ENCODE results near the gene MPST.
A peak's percentile ranks its signal among the peaks of the same experiment; 100 is the strongest.

MPST gene

DNA sequence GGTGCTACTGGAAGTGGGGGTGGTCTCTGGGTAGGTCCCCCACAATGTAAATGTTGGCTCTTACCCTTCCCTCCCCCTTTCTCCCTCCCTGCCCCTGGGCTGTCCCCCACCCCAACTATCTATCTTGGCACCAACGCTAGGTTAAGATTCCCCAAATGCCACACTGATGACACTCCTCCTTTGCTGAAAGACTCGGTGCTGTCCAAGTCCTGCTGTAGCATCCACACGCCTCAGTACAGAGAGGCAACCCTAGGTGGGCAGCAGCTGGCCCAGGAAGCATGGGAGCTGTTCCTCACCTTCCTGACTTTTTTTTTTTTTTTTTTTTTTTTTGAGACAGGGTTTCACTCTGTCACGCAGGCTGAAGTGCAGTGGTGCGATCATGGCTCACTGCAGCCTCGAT lies 28.6 kb downstream of the MPST start:
- DNase-seq (ENCODE audit: insufficient read length, low spot score) = no peak
- no peak for FAIRE-seq
- TF ChIP-seq SPI1 (IDR thresholded peaks at IDR 0.05; ENCODE audit: low read depth, low read length) = no peak
- no peak for TF ChIP-seq POU2F2 (IDR thresholded peaks at IDR 0.05; ENCODE audit: low read depth, low read length)
- no peak for TF ChIP-seq POLR2AphosphoS5 (IDR thresholded peaks at IDR 0.05; ENCODE audit: low read depth, low read length)
- no peak for TF ChIP-seq POLR2A (IDR thresholded peaks at IDR 0.05; ENCODE audit: low read depth, low read length)
- TF ChIP-seq PAX5 (IDR thresholded peaks at IDR 0.05; ENCODE audit: insufficient read depth, low read length, severe bottlenecking) = no peak
- TF ChIP-seq TAF1 (IDR thresholded peaks at IDR 0.05; ENCODE audit: low read depth, low read length) = no peak

DNA sequence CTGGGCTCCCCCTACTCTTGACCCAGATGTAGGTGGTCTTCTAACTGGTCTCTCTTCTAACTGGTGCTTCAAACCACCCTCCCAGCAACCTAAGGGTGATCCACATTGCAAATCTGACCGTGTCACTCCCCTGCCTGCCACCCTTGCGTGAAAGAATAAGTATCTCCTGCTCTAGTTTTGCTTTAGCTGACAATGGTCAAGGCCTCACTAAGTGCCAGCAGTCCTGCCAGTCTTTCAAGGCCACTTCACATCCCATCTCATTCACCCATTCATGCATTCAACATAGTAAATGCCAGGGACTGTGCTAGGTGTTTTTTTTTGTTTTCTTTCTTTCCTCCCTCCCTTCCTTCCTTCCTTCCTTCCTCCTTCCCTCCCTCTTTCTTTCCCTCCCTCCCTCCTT lies 29.7 kb downstream of the MPST start:
- DNase-seq (ENCODE audit: insufficient read length, low spot score) = no peak
- no peak for FAIRE-seq
- no peak for TF ChIP-seq POU2F2 (IDR thresholded peaks at IDR 0.05; ENCODE audit: low read depth, low read length)
- TF ChIP-seq POLR2AphosphoS5 (IDR thresholded peaks at IDR 0.05; ENCODE audit: low read depth, low read length) = no peak
- TF ChIP-seq PAX5 (IDR thresholded peaks at IDR 0.05; ENCODE audit: insufficient read depth, low read length, severe bottlenecking) = no peak
- no peak for TF ChIP-seq SPI1 (IDR thresholded peaks at IDR 0.05; ENCODE audit: low read depth, low read length)
- no peak for TF ChIP-seq TAF1 (IDR thresholded peaks at IDR 0.05; ENCODE audit: low read depth, low read length)
- no peak for TF ChIP-seq POLR2A (IDR thresholded peaks at IDR 0.05; ENCODE audit: low read depth, low read length)

DNA sequence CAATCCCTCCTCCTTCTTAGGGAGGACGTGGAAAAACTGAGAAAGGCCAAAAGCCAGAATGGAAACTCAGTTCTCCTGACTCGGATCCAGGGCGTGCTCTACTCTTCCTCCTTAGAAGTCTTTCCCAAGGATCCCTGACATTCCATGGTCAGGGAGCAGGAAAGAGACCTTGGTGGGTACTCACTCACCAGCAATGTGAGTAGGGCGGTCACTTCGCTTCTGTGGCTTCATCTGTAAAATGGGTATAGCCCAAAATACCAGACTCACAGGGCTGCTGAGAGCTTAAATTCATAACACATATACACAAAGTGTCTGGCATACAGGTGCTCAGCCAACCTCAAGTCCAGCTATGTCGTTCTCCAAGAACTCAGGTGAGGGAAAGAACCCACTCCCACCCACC lies 31.4 kb downstream of the MPST start:
- peak; percentile 33 for FAIRE-seq
- TF ChIP-seq POLR2AphosphoS5 (IDR thresholded peaks at IDR 0.05; ENCODE audit: low read depth, low read length) (no peak), POLR2A (IDR thresholded peaks at IDR 0.05; ENCODE audit: low read depth, low read length) (no peak), POU2F2 (IDR thresholded peaks at IDR 0.05; ENCODE audit: low read depth, low read length) (no peak), TAF1 (IDR thresholded peaks at IDR 0.05; ENCODE audit: low read depth, low read length) (no peak), SPI1 (IDR thresholded peaks at IDR 0.05; ENCODE audit: low read depth, low read length) (no peak)
- DNase-seq (ENCODE audit: insufficient read length, low spot score) = no peak

DNA sequence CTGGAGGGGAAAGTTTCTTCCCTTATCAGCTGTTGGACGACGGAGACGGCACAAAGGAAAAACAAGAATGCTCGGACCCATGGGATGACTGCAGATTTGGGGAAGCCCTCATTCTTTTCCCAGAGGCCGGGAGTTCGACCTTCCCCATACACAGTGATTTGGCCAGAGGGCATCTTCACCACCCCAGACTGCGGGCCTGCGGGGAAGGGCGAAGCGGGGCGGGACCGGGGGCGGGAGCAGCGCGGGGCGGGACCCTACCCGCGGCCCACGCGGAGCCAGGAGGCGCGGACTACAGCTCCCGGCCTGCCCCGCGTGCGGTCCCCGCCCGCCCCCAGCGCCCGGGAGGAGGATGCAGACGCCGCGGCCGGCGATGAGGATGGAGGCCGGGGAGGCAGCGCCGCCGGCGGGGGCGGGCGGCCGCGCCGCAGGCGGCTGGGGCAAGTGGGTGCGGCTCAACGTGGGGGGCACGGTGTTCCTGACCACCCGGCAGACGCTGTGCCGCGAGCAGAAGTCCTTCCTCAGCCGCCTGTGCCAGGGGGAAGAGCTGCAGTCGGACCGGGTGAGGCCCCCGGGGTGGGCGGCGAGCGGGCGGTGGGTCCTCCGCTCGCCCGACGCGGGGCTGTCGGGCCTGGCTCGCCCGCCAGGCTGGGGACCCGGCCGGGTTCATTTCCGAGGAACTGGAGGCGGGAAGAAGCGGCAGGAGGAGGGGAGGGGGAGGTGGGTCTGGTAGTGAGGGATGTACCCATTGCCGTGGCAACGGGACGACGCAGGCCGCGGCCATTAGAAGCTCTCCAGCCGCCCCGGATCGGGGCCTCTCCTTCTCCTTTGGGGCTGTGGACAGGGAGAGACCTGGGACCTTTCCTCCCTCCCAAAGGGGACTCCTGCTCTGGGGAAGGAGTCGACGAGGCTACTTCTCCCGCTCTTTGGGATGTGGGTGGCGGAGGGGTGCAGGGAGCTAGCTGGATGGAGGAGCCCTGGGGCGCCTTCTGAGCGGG lies 32.1 kb downstream of the MPST start, which contains the start of gene KCTD17:
KCTD17 (plus strand) TSS at position 352 of the 995 bp plus-strand sequence; CDS start at position 371, 19 bp downstream.
- peak; percentile 90 for FAIRE-seq
- DNase-seq (ENCODE audit: insufficient read length, low spot score) = peak; percentile 99
- TF ChIP-seq POU2F2 (IDR thresholded peaks at IDR 0.05; ENCODE audit: low read depth, low read length) = no peak
- no peak for TF ChIP-seq SPI1 (IDR thresholded peaks at IDR 0.05; ENCODE audit: low read depth, low read length)
- TF ChIP-seq TAF1 (IDR thresholded peaks at IDR 0.05; ENCODE audit: low read depth, low read length) = no peak
- TF ChIP-seq POLR2AphosphoS5 (IDR thresholded peaks at IDR 0.05; ENCODE audit: low read depth, low read length) = no peak
- TF ChIP-seq POLR2A (IDR thresholded peaks at IDR 0.05; ENCODE audit: low read depth, low read length) = no peak
- no peak for TF ChIP-seq PAX5 (IDR thresholded peaks at IDR 0.05; ENCODE audit: insufficient read depth, low read length, severe bottlenecking)

DNA sequence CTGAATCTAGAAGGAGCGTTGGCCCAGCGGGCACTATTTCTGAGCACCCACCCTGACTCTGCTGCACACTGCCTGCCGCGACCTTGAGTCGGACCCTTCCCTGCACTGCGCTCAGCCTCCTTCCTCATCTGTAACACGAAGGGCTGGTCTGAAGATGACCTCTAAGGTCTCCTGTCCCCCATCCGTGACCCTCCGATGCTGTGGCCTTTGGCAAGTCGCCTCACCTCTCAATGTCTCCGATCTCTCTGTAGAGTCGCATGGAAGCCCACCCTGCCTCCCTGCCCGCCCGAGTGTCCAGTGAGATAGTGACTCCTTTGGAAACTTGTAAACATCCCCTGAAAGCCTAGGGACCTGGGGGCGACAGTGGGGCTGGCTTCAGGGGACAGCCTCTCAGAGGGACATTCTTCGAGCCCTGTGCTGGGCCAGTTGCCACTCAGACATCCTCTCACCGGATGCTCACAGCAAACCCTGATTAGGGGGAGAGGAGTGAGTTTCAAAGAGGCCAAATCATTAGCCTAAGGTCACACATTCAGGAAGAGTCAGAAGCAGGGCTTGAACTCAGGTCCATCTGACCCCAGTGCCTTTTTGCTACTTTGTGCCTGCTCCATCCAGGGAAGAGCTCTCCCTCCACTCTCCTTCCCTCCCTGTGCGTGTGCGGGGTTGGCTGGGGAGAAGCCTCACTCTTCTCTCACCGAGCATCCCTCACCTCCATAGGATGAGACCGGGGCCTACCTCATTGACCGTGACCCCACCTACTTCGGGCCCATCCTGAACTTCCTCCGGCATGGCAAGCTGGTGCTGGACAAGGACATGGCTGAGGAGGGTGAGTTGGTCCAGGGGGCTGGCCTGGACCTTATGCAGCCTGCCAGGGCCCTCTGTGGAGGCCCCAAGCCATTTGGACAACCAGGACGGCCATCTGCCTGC lies 33.1 kb downstream of the MPST start:
- no peak for TF ChIP-seq POLR2A (IDR thresholded peaks at IDR 0.05; ENCODE audit: low read depth, low read length)
- TF ChIP-seq POLR2AphosphoS5 (IDR thresholded peaks at IDR 0.05; ENCODE audit: low read depth, low read length) = no peak
- no peak for TF ChIP-seq TAF1 (IDR thresholded peaks at IDR 0.05; ENCODE audit: low read depth, low read length)
- TF ChIP-seq POU2F2 (IDR thresholded peaks at IDR 0.05; ENCODE audit: low read depth, low read length) = no peak
- no peak for TF ChIP-seq PAX5 (IDR thresholded peaks at IDR 0.05; ENCODE audit: insufficient read depth, low read length, severe bottlenecking)
- no peak for TF ChIP-seq SPI1 (IDR thresholded peaks at IDR 0.05; ENCODE audit: low read depth, low read length)
- FAIRE-seq (peak; percentile 61), DNase-seq (ENCODE audit: insufficient read length, low spot score) (no peak)

DNA sequence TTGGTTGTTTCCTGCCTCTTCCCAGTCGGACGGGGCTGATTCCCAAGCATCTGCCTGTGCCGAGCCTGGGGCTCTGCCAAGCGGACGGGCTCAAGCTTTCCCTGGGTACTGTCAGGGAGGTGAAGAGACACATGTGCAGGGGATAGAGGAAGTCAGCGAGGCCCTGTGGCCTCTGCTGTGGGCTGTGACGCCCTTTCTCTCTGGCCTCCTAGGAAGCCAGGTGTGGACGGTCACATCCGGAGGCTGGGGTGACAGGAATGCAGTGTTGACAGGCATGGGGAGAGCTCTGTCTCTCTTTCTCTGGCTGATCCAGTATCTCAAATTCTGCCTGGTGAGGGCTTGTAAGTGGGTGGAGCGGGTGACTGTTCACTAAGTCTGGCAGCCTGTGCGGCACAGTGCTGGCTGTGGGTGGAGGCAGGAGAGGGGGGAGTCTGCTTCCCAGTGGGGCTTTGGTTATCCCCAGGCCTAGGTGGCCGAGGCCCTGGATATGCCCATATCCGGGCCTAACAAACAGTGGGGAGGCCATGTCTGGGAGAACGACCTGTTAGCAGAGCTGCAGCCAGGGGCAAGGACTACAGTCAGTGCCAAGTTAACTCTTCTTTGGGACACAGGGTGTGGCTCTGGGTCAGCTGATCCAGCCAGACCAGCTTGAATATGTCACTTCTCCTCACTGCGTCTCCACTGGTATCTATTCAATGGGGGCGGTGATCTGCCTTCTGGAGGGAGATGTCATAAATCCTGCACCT lies 33.9 kb downstream of the MPST start:
- DNase-seq (ENCODE audit: insufficient read length, low spot score) = no peak
- no peak for FAIRE-seq
- TF ChIP-seq SPI1 (IDR thresholded peaks at IDR 0.05; ENCODE audit: low read depth, low read length) = no peak

DNA sequence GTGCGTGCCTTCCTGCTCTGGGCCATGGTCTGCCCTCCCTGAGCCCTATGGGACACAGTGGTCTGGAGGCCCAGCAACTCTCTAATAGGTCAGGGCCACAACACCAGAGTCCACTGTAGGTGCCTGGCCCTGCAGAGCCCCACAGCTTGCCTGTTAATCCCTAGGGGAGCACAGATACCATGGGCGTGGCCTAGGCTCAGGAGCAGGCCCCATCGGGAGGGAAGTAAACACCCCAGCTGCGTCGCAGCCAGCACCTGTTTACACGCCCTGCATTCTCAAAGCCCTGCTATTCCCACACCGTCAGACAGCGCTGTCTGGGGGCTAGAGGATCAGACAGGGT lies 34.5 kb downstream of the MPST start:
- FAIRE-seq (no peak), DNase-seq (ENCODE audit: insufficient read length, low spot score) (no peak)
- TF ChIP-seq PAX5 (IDR thresholded peaks at IDR 0.05; ENCODE audit: insufficient read depth, low read length, severe bottlenecking) (no peak), POU2F2 (IDR thresholded peaks at IDR 0.05; ENCODE audit: low read depth, low read length) (no peak), POLR2A (IDR thresholded peaks at IDR 0.05; ENCODE audit: low read depth, low read length) (no peak), SPI1 (IDR thresholded peaks at IDR 0.05; ENCODE audit: low read depth, low read length) (no peak), TAF1 (IDR thresholded peaks at IDR 0.05; ENCODE audit: low read depth, low read length) (no peak), POLR2AphosphoS5 (IDR thresholded peaks at IDR 0.05; ENCODE audit: low read depth, low read length) (no peak)

DNA sequence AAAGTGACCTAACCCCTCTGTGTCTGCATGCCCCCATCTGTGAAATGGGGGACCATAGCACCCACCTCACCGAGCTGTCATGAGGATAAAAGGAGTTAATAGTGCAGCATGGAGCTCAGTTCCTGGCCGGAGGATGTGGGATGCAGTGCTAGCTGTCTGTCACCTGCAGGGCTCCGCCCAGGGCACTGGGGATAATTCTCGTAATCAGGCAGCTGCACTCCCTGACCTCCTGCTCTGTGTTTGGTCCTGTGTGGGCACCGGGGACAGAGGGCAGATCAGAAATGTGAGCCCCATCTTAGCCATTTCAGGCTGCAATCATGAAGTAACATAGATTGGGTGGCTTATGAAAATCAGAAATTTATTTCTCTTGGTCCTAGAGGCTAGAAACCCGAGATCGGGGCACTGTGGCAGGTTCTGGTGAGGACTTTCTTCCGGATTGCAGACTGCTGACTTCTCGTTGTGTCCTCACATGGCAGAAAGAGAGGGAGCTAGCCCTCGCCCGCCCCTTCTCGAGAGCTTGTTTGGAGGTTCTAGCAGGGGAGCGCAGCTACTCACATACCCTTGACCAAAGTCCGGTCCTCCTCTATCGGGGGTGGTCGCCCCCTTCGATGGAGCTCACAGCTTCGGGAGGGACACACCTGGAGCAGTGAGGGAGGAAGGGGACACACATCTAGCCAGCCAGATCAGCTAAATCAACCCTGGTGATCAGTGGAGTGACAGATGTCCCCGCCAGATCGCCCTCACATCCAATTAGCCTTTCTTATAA lies 35.2 kb downstream of the MPST start:
- no peak for TF ChIP-seq PAX5 (IDR thresholded peaks at IDR 0.05; ENCODE audit: insufficient read depth, low read length, severe bottlenecking)
- TF ChIP-seq POU2F2 (IDR thresholded peaks at IDR 0.05; ENCODE audit: low read depth, low read length) = no peak
- TF ChIP-seq SPI1 (IDR thresholded peaks at IDR 0.05; ENCODE audit: low read depth, low read length) = no peak
- TF ChIP-seq POLR2AphosphoS5 (IDR thresholded peaks at IDR 0.05; ENCODE audit: low read depth, low read length) = no peak
- TF ChIP-seq TAF1 (IDR thresholded peaks at IDR 0.05; ENCODE audit: low read depth, low read length) = no peak
- TF ChIP-seq POLR2A (IDR thresholded peaks at IDR 0.05; ENCODE audit: low read depth, low read length) = no peak
- FAIRE-seq = no peak
- no peak for DNase-seq (ENCODE audit: insufficient read length, low spot score)

Measured in GM12891 (cell line).